GM12878 (cell line): Measurements from ENCODE around the gene SLC25A45.

Experiments
- CBX5 ChIP-seq: sonication (generic); IDR thresholded peaks from 2 replicates; pipeline ENCODE4 v1.6.1; 2016; ENCODE audit warnings: low read depth, moderate library complexity, mild to moderate bottlenecking, inconsistent platforms
- EGR1 ChIP-seq, 2 experiments: IDR thresholded peaks; 1 replicate in 1 of 2; 2 replicates in 1 of 2; pipeline ENCODE4 v1.6.1; 2011 to 2012; ENCODE audit warnings: low read depth in 2 of 2, low read length in 2 of 2, borderline replicate concordance in 1 of 2, mild to moderate bottlenecking in 1 of 2, moderate library complexity in 1 of 2
- POLR2AphosphoS5 ChIP-seq: IDR thresholded peaks from 2 replicates; pipeline ENCODE4 v1.6.1; 2011; ENCODE audit warnings: mild to moderate bottlenecking, low read length, inconsistent platforms
- RAD21 ChIP-seq: IDR thresholded peaks from 2 replicates; pipeline ENCODE4 v1.6.1; 2011; ENCODE audit warnings: mild to moderate bottlenecking, low read depth, low read length, moderate library complexity; ENCODE audit not compliant: insufficient read depth
- TAF1 ChIP-seq: IDR thresholded peaks from 2 replicates; pipeline ENCODE4 v1.6.1; 2011; ENCODE audit warnings: mild to moderate bottlenecking, low read depth, low read length, borderline replicate concordance
- TARDBP ChIP-seq: IDR thresholded peaks from 2 replicates; pipeline ENCODE4 v1.6.1; 2016; ENCODE audit warnings: borderline replicate concordance
- YY1 ChIP-seq: IDR thresholded peaks from 2 replicates; pipeline ENCODE4 v1.6.1; 2011; ENCODE audit warnings: low read depth, mild to moderate bottlenecking, low read length
- TF ChIP-seq, protein P1 (sequence below), 3 experiments: IDR thresholded peaks in 2 of 3; conservative IDR thresholded peaks in 1 of 3; 2 replicates each; pipeline ENCODE4 v1.5.1; 2011; ENCODE audit warnings: low read depth in 3 of 3, low read length in 3 of 3, mild to moderate bottlenecking in 3 of 3, control low read depth in 2 of 3, moderate library complexity in 2 of 3, inconsistent platforms in 1 of 3, mixed read lengths in 1 of 3; ENCODE audit not compliant: control insufficient read depth in 2 of 3, insufficient read depth in 1 of 3; ENCODE audit errors: extremely low read depth in 1 of 3
- TF ChIP-seq, protein P2 (sequence below): fragments of 150-350 bp; IDR thresholded peaks from 2 replicates; pipeline ENCODE4 v1.6.1; 2016; ENCODE audit warnings: low read depth, low read length

DNA sequence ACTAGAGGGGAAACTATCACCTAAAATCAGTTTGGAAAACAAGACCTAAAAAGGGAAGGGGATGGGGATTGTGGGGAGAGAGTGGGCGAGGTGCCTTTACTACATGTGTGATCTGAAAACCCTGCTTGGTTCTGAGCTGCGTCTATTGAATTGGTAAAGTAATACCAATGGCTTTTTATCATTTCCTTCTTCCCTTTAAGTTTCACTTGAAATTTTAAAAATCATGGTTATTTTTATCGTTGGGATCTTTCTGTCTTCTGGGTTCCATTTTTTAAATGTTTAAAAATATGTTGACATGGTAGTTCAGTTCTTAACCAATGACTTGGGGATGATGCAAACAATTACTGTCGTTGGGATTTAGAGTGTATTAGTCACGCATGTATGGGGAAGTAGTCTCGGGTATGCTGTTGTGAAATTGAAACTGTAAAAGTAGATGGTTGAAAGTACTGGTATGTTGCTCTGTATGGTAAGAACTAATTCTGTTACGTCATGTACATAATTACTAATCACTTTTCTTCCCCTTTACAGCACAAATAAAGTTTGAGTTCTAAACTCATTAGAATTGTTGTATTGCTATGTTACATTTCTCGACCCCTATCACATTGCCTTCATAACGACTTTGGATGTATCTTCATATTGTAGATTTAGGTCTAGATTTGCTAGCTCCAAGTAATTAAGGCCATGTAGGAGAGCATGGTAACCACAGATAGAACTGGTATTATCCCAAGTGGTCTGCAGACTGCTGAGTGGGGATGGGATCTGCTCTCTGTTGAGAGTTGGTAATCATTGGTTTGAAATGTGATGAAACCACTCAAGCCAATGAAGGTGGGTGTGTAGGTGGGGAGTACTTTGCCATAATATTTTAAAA lies 43.8 kb upstream of the SLC25A45 start:
- TF ChIP-seq RAD21 (no peak), EGR1 (IDR thresholded peaks at IDR 0.05; ENCODE audit: borderline replicate concordance in 1 of 2, low read depth in 2 of 2, low read length in 2 of 2) (no peak), YY1 (0 out of 2 replicates have a peak, but pooled peaks have one; percentile 17), TAF1 (no peak; the same call in 1 of the 2 replicates), CBX5 (no peak), TARDBP (no peak), POLR2AphosphoS5 (peak; percentile 80; the same call in 1 of the 2 replicates)
- TF ChIP-seq, protein P1, sequence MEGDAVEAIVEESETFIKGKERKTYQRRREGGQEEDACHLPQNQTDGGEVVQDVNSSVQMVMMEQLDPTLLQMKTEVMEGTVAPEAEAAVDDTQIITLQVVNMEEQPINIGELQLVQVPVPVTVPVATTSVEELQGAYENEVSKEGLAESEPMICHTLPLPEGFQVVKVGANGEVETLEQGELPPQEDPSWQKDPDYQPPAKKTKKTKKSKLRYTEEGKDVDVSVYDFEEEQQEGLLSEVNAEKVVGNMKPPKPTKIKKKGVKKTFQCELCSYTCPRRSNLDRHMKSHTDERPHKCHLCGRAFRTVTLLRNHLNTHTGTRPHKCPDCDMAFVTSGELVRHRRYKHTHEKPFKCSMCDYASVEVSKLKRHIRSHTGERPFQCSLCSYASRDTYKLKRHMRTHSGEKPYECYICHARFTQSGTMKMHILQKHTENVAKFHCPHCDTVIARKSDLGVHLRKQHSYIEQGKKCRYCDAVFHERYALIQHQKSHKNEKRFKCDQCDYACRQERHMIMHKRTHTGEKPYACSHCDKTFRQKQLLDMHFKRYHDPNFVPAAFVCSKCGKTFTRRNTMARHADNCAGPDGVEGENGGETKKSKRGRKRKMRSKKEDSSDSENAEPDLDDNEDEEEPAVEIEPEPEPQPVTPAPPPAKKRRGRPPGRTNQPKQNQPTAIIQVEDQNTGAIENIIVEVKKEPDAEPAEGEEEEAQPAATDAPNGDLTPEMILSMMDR (IDR thresholded peaks at IDR 0.05 in 2 of 3, conservative IDR thresholded peaks at IDR 0.05 in 1 of 3; ENCODE audit: control insufficient read depth in 2 of 3, extremely low read depth in 1 of 3, insufficient read depth in 1 of 3, low read depth in 3 of 3, low read length in 3 of 3), result no peak
- TF ChIP-seq, protein P2, sequence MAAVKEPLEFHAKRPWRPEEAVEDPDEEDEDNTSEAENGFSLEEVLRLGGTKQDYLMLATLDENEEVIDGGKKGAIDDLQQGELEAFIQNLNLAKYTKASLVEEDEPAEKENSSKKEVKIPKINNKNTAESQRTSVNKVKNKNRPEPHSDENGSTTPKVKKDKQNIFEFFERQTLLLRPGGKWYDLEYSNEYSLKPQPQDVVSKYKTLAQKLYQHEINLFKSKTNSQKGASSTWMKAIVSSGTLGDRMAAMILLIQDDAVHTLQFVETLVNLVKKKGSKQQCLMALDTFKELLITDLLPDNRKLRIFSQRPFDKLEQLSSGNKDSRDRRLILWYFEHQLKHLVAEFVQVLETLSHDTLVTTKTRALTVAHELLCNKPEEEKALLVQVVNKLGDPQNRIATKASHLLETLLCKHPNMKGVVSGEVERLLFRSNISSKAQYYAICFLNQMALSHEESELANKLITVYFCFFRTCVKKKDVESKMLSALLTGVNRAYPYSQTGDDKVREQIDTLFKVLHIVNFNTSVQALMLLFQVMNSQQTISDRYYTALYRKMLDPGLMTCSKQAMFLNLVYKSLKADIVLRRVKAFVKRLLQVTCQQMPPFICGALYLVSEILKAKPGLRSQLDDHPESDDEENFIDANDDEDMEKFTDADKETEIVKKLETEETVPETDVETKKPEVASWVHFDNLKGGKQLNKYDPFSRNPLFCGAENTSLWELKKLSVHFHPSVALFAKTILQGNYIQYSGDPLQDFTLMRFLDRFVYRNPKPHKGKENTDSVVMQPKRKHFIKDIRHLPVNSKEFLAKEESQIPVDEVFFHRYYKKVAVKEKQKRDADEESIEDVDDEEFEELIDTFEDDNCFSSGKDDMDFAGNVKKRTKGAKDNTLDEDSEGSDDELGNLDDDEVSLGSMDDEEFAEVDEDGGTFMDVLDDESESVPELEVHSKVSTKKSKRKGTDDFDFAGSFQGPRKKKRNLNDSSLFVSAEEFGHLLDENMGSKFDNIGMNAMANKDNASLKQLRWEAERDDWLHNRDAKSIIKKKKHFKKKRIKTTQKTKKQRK, result no peak
